Adipocyte (in vitro differentiated cells): ENCODE data around the gene ALOX15B.

Source experiments
- DNase-seq: peaks from one replicate; pipeline ENCODE4 v3.0.0-alpha.2; 2015; ENCODE audit warnings: low read depth
- H3K27me3 ChIP-seq: replicated peaks from 2 replicates; pipeline ENCODE4 v1.7.0; 2013; ENCODE audit warnings: mild to moderate bottlenecking, low read length, moderate library complexity; ENCODE audit not compliant: control insufficient read depth, insufficient read depth
- H3K36me3 ChIP-seq: 2 replicates; pipeline ENCODE4 v1.7.0; 2013; ENCODE audit warnings: low read length, mild to moderate bottlenecking, moderate library complexity; ENCODE audit not compliant: control insufficient read depth, insufficient read depth, severe bottlenecking
- H3K4me1 ChIP-seq: 2 replicates; pipeline ENCODE4 v1.7.0; 2013; ENCODE audit warnings: mild to moderate bottlenecking, low read length, moderate library complexity; ENCODE audit not compliant: control insufficient read depth, insufficient read depth
- H3K4me3 ChIP-seq: 2 replicates; pipeline ENCODE4 v1.7.0; 2013; ENCODE audit warnings: mild to moderate bottlenecking, low read length, moderate library complexity
- H3K9ac ChIP-seq: 2 replicates; pipeline ENCODE4 v1.7.0; 2013; ENCODE audit warnings: mild to moderate bottlenecking, low read length, moderate library complexity
- H3K9me3 ChIP-seq: 2 replicates; pipeline ENCODE4 v1.7.0; 2013; ENCODE audit warnings: mild to moderate bottlenecking, low read length, moderate library complexity; ENCODE audit not compliant: control insufficient read depth

ALOX15B gene

DNA sequence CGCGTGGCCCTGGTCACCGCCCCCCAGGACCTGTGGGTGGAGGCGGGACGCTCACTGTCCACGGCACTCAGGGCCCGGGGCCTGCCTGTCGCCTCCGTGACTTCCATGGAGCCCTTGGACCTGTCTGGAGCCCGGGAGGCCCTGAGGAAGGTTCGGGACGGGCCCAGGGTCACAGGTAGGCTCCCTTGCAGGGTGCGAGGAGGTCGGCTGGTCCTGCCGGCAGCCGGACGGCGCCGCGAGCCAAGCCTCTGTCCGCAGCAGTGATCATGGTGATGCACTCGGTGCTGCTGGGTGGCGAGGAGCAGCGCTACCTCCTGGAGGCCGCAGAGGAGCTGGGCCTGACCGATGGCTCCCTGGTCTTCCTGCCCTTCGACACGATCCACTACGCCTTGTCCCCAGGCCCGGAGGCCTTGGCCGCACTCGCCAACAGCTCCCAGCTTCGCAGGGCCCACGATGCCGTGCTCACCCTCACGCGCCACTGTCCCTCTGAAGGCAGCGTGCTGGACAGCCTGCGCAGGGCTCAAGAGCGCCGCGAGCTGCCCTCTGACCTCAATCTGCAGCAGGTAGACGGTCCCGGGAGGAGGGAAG lies 35.2 kb upstream of the ALOX15B start:
- Histone ChIP-seq H3K9me3 (peaks cover 7% of the 10 kb centered on the region), H3K4me3 (no peak overlapping the region)

GRCh38 chr17:8004899-8005298 lies 34.0 kb upstream of the ALOX15B start:
- H3K36me3 ChIP-seq, result no peaks in the 10 kb centered on the region
- H3K9me3 ChIP-seq, result peaks cover 7% of the 10 kb centered on the region
- H3K9ac ChIP-seq, result no peak overlapping the region
- no peak overlapping the region for H3K4me3 ChIP-seq
- no peak for DNase-seq
- peaks cover 33% of the 10 kb centered on the region for H3K27me3 ChIP-seq
- peaks cover 3% of the 10 kb centered on the region for H3K4me1 ChIP-seq

More for the DNA sequence above, 35.2 kb upstream of the ALOX15B start:
- Histone ChIP-seq H3K4me1 (peaks cover 3% of the 10 kb centered on the region), H3K27me3 (peaks cover 32% of the 10 kb centered on the region), H3K9ac (no peak overlapping the region), H3K36me3 (no peaks in the 10 kb centered on the region)
- no peak for DNase-seq

- no peak for DNase-seq
- H3K4me3 ChIP-seq, result no peak overlapping the region
- H3K9me3 ChIP-seq, result peaks cover 7% of the 10 kb centered on the region
- peaks cover 3% of the 10 kb centered on the region for H3K4me1 ChIP-seq
- H3K36me3 ChIP-seq, result no peaks in the 10 kb centered on the region
- H3K9ac ChIP-seq, result no peak overlapping the region
- H3K27me3 ChIP-seq, result peaks cover 33% of the 10 kb centered on the region
Measured at GRCh38 chr17:8005357-8005756, 33.5 kb upstream of the ALOX15B start.

- peaks cover 33% of the 10 kb centered on the region for H3K27me3 ChIP-seq
- H3K36me3 ChIP-seq, result no peaks in the 10 kb centered on the region
- H3K9ac ChIP-seq, result no peak overlapping the region
- H3K4me3 ChIP-seq, result no peak overlapping the region
- H3K9me3 ChIP-seq, result peaks cover 3% of the 10 kb centered on the region
- peaks cover 3% of the 10 kb centered on the region for H3K4me1 ChIP-seq
- no peak for DNase-seq
Measured at GRCh38 chr17:8005967-8006730, 32.7 kb upstream of the ALOX15B start.

DNA sequence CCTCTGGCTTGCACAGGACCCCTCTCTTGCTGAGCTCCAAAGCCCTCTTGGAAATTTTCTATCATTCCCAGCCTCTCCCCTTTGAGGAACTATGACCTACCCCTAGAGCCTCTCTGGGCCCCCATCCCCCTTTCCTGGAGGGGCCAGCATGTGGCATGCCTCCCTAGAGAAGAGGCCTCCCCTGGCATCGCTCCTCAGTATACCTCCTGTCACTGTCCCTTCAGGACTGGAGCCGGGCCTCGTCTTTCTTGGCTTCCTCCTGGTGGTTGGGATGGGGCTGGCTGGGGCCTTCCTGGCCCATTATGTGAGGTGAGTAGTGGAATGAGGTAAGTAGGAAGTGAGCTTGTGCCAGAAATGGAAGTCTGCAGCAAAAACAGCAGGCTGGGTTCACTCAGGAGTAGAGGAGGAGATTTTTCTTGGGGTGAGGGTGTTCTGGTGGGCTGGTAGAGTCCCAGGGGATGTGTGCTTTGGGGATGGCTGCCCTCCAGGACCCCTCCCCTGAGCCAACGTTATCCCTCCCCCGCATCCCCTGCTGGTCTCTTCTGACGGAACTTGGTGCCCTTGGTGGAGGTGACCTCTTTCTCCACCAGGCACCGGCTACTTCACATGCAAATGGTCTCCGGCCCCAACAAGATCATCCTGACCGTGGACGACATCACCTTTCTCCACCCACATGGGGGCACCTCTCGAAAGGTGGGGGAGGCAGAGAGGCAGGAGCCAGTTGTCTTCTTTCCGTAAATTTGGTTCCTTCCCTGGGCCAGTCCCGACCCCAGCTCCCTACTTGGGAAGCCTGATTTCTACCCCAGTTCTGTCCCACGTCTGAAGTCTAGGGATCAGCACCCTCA lies 31.8 kb upstream of the ALOX15B start:
- no peak for DNase-seq
- peaks cover 3% of the 10 kb centered on the region for H3K4me1 ChIP-seq
- no peak overlapping the region for H3K9ac ChIP-seq
- no peaks in the 10 kb centered on the region for H3K36me3 ChIP-seq
- H3K4me3 ChIP-seq, result no peak overlapping the region
- peaks cover 30% of the 10 kb centered on the region for H3K27me3 ChIP-seq
- H3K9me3 ChIP-seq, result no peaks in the 10 kb centered on the region

DNA sequence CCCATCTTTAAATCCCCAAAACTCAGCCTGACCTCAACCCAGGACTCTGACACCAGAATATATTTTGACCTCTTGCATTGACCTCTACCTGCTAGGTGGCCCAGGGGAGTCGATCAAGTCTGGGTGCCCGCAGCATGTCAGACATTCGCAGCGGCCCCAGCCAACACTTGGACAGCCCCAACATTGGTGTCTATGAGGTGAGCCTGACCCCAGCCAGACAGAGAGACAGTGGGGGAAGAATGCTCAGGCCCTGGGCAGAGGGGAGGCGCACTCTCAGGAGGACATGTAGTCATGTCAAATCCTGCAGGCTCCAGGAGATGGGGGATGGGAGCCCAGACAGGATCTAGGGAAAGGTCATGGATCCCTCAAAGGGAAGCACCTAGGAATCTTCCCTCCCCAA lies 31.0 kb upstream of the ALOX15B start:
- Histone ChIP-seq H3K4me1 (peaks cover 3% of the 10 kb centered on the region), H3K36me3 (no peaks in the 10 kb centered on the region), H3K9ac (no peak overlapping the region), H3K9me3 (no peaks in the 10 kb centered on the region), H3K4me3 (no peak overlapping the region), H3K27me3 (peaks cover 32% of the 10 kb centered on the region)
- no peak for DNase-seq

GRCh38 chr17:8012045-8012580 lies 26.7 kb upstream of the ALOX15B start:
- Histone ChIP-seq H3K9ac (no peak overlapping the region), H3K36me3 (no peaks in the 10 kb centered on the region), H3K27me3 (peaks cover 36% of the 10 kb centered on the region), H3K9me3 (no peaks in the 10 kb centered on the region), H3K4me1 (peaks cover 12% of the 10 kb centered on the region), H3K4me3 (no peak overlapping the region)
- DNase-seq, result no peak

GRCh38 chr17:8012996-8013640 lies 25.7 kb upstream of the ALOX15B start:
- H3K27me3 ChIP-seq, result peaks cover 35% of the 10 kb centered on the region
- H3K9me3 ChIP-seq, result no peaks in the 10 kb centered on the region
- H3K36me3 ChIP-seq, result no peaks in the 10 kb centered on the region
- peaks cover 15% of the 10 kb centered on the region for H3K4me1 ChIP-seq
- H3K9ac ChIP-seq, result no peak overlapping the region
- no peak for DNase-seq
- no peak overlapping the region for H3K4me3 ChIP-seq

DNA sequence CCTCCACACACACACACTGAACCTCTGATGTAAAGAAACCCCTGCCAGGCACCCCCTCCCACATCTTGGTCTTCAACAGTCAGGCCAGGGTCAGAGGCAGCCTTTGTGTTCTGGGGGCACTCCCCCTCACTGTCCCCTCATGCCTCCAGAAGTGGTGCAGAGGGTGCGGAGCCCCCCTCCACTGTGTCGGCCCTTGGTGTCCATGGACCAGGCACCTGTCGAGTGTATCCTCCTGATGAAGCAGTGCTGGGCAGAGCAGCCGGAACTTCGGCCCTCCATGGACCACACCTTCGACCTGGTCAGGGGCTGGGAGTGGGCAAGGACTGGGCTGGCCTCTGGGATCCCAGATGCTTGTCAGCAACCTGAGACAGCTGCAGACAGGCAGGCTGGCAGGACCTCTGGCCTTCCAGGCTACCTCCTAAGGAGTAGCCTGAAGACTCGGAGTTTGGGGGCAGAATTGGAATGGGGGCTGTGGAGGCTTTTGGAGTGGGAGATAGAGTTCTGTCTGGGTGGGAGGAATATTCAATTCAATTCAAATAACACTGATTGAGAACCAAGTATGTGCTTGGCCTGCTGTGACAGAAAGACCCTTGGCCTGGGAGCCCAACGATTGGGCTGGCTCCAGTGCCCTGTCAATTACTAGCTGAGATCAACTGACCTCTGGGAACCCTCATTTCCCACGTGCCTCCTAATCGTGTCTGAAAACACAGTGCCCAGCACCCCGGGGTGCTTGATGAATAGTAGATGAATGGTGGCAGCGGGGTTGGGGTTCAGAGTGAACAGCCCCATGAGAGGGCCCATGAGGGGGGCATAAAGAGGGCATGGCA lies 24.9 kb upstream of the ALOX15B start:
- Histone ChIP-seq H3K9ac (no peak overlapping the region), H3K36me3 (no peaks in the 10 kb centered on the region), H3K4me3 (no peak overlapping the region), H3K27me3 (peaks cover 29% of the 10 kb centered on the region), H3K9me3 (no peaks in the 10 kb centered on the region), H3K4me1 (peaks cover 15% of the 10 kb centered on the region)
- DNase-seq, result no peak

- H3K27me3 ChIP-seq, result peaks cover 29% of the 10 kb centered on the region
- no peak overlapping the region for H3K9ac ChIP-seq
- DNase-seq, result no peak
- no peak overlapping the region for H3K4me3 ChIP-seq
- H3K4me1 ChIP-seq, result peaks cover 20% of the 10 kb centered on the region
- no peaks in the 10 kb centered on the region for H3K9me3 ChIP-seq
- no peaks in the 10 kb centered on the region for H3K36me3 ChIP-seq
Measured at GRCh38 chr17:8014558-8014850, 24.4 kb upstream of the ALOX15B start.
